ENCODE data around the gene CAMK4. TPM values are rescaled to one million over a fixed set of nuclear protein-coding genes. Genes with fewer than 3 reads are reported as not detected.

CAMK4 gene
- total and polyA plus RNA-seq, 11 donors, result 0.02 to 3.7 (median 0.32) TPM; not detected in 3

DNA sequence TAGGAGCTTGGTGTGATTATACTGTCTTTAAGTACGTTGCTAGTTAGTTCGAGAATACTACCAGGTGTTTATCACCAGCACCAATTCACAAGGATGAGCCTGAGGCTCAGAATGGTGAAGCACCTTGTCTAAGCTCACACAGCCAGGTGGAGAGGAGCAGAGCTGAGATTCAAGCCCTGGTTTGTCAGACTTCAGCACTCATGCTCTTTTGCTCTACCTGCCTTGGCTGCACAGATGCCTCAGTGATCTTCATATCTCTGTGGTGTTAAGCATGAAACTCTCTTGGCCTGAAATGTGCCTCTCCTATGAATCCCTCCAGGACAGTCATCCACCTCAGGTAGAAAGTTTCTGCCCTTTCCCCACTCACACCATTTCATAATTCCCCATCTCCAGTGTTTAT is 12.2 kb downstream of the CAMK4 start:
- H3K4me3 ChIP-seq, result no peak overlapping the region
- H3K4me1 ChIP-seq, result peaks cover 0 to 4% (median 0%) of the 10 kb centered on the region in 12 donors
- H3K36me3 ChIP-seq, result no peaks in the 10 kb centered on the region
- intact Hi-C loops (cut with DNase I), result no loop called here
- no peak overlapping the region for H3K27ac ChIP-seq
- ATAC-seq, result no peak
- WGBS, 4 donors, result 77 to 97% (median 89%) methylated on average over 2 of the region's 2 CpGs
- H3K27me3 ChIP-seq, result no peaks in the 10 kb centered on the region
- DNase-seq, result no peak
- no peaks in the 10 kb centered on the region for H3K9me3 ChIP-seq
- TF ChIP-seq, protein P1, sequence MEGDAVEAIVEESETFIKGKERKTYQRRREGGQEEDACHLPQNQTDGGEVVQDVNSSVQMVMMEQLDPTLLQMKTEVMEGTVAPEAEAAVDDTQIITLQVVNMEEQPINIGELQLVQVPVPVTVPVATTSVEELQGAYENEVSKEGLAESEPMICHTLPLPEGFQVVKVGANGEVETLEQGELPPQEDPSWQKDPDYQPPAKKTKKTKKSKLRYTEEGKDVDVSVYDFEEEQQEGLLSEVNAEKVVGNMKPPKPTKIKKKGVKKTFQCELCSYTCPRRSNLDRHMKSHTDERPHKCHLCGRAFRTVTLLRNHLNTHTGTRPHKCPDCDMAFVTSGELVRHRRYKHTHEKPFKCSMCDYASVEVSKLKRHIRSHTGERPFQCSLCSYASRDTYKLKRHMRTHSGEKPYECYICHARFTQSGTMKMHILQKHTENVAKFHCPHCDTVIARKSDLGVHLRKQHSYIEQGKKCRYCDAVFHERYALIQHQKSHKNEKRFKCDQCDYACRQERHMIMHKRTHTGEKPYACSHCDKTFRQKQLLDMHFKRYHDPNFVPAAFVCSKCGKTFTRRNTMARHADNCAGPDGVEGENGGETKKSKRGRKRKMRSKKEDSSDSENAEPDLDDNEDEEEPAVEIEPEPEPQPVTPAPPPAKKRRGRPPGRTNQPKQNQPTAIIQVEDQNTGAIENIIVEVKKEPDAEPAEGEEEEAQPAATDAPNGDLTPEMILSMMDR (IDR thresholded peaks at IDR 0.05), result no peak
- no peak for TF ChIP-seq POLR2A (IDR thresholded peaks at IDR 0.05)

DNA sequence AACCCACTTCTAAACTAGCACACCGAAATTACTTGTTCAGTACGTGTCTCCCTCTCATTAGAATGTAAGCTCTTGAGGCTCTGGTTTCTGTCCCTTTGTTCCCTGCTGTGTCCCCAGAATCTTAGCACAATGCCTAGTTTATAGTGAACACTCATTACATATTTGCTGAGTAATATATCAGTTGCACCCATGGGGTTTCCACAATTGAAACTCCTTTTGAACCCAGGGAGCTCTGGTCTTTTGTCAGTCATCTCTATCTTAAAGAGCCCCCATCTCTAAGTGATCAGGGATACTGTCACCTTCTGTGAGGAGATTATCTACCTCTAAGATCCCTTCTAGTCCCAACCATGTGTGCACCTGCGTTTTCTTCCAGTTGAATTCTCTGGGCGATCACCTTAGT is 12.8 kb downstream of the CAMK4 start:
- no peak for DNase-seq
- peaks cover 0 to 4% (median 0%) of the 10 kb centered on the region in 12 donors for H3K4me1 ChIP-seq
- no peak overlapping the region for H3K4me3 ChIP-seq
- 93 to 95% (median 94%) methylated on average over 4 of the region's 4 CpGs for WGBS, 4 donors
- TF ChIP-seq, protein P1 (IDR thresholded peaks at IDR 0.05), result no peak
- no peak for TF ChIP-seq POLR2A (IDR thresholded peaks at IDR 0.05)
- intact Hi-C loops (cut with DNase I), result no loop called here
- no peaks in the 10 kb centered on the region for H3K36me3 ChIP-seq
- ATAC-seq, result no peak
- H3K9me3 ChIP-seq, result no peaks in the 10 kb centered on the region
- H3K27me3 ChIP-seq, result peaks cover 0 to 3% (median 0%) of the 10 kb centered on the region in 9 donors
- peak overlapping the region in 1 of 12 donors; percentile 18 for H3K27ac ChIP-seq

DNA sequence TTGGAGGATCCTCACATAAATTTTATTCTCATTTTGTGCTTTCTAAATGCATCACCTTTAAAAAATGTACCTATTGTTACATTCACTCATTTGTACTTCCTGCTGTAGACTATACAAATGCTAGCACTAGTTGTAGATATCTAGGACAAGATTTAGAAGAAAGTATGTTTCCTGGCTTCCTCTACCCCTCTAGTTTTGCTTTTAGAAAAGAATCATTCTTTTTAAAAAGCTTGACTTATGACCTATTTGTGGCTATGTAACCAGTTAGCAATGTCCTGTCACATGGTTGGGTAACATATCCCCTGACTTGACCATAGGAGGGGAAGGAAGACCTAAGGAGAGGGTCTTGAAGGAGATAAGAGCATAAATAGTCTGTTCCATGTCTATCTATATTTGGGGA is 13.3 kb downstream of the CAMK4 start:
- Histone ChIP-seq H3K9me3 (no peaks in the 10 kb centered on the region), H3K27me3 (peaks cover 0 to 3% (median 0%) of the 10 kb centered on the region in 9 donors), H3K4me3 (no peak overlapping the region), H3K36me3 (no peaks in the 10 kb centered on the region), H3K4me1 (peaks cover 0 to 4% (median 0%) of the 10 kb centered on the region in 12 donors), H3K27ac (peak overlapping the region in 1 of 12 donors; percentile 18)
- DNase-seq (no peak), ATAC-seq (no peak)
- intact Hi-C loops (cut with DNase I), result no loop called here
- TF ChIP-seq, protein P1 (IDR thresholded peaks at IDR 0.05), result no peak
- no peak for TF ChIP-seq POLR2A (IDR thresholded peaks at IDR 0.05)

DNA sequence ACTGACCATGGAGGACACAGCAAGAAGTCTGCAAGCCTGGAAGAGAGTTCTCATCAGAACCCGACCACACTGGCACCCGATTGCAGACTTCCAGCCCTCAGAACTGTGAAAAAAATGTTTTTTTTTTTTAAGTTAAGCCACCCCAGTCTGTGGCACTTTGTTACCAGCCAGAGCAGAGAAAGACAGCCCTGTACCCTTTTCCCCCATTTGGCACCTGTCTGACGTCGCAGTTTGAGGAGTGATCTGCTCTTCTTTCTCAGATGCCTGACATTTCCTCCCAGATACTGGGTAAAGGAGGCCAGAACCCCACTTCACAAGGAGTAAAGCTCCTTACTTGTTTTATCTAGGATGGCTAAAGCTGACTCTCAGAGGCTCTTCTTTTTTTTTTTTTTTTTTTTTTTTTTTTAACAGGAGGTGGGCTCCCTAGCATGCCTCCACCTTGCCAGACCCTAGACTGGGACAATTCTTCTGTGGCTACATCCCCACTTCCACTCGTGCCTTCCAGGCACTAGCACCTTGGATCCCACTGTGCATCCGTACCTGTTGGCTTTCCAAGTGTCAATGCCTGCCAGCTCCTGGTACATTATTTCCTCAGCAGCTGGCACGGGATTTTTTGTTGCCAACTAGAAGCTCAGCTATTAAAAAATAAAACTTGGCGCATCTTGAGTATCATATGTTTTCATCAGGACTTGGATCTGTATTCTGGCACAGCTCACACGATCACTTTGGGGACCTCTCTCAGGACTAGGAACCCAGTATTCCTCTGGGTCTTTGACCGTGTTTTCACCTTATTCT is 14.4 kb downstream of the CAMK4 start:
- TF ChIP-seq, protein P1 (IDR thresholded peaks at IDR 0.05), result no peak
- no peak for TF ChIP-seq POLR2A (IDR thresholded peaks at IDR 0.05)
- 81 to 91% (median 90%) methylated on average over 10 of the region's 10 CpGs for WGBS, 4 donors
- Histone ChIP-seq H3K9me3 (no peaks in the 10 kb centered on the region), H3K27ac (no peak overlapping the region), H3K4me3 (no peak overlapping the region), H3K4me1 (peaks cover 0 to 4% (median 0%) of the 10 kb centered on the region in 12 donors), H3K27me3 (peaks cover 0 to 6% (median 0%) of the 10 kb centered on the region in 9 donors), H3K36me3 (no peaks in the 10 kb centered on the region)
- DNase-seq, result no peak
- ATAC-seq, result no peak
- intact Hi-C loops (cut with DNase I), result no loop called here
